SU-DHL-6 (cell line): ENCODE results near the gene WFIKKN1.

Experiments
- H2AFZ ChIP-seq: fragments of 200-600 bp; sonication (generic); 2 replicates; pipeline ENCODE4 v1.6.1; 2014; ENCODE audit warnings: low read depth, mild to moderate bottlenecking, moderate library complexity, mixed read lengths, antibody characterized with exemption, low read length; ENCODE audit not compliant: severe bottlenecking
- H3F3A ChIP-seq: fragments of 200-600 bp; shearing (Covaris generic); 2 replicates; pipeline ENCODE4 v1.6.0; 2016; ENCODE audit warnings: antibody characterized with exemption, mild to moderate bottlenecking; ENCODE audit not compliant: insufficient read depth
- H3K27ac ChIP-seq: fragments of 200-600 bp; sonication (generic); 2 replicates; pipeline ENCODE4 v1.5.1; 2016; ENCODE audit warnings: low read depth, mild to moderate bottlenecking, low read length, moderate library complexity, mixed read lengths
- H3K27me3 ChIP-seq: fragments of 200-600 bp; sonication (generic), shearing (Covaris generic); 2 replicates; pipeline ENCODE4 v1.6.0; 2014; ENCODE audit warnings: mild to moderate bottlenecking, low read length
- H3K36me3 ChIP-seq: fragments of 200-600 bp; sonication (generic); 2 replicates; pipeline ENCODE4 v1.6.1; 2014; ENCODE audit warnings: mild to moderate bottlenecking, low read length, mixed read lengths
- H3K4me2 ChIP-seq: fragments of 300-600, 200-600 bp; shearing (Covaris generic), sonication (generic); 2 replicates; pipeline ENCODE4 v1.6.0; 2014; ENCODE audit warnings: low read length, low read depth, mild to moderate bottlenecking; ENCODE audit not compliant: poor library complexity, severe bottlenecking
- H3K4me3 ChIP-seq: fragments of 200-600 bp; sonication (generic); 2 replicates; pipeline ENCODE4 v1.5.1; 2014; ENCODE audit warnings: antibody characterized with exemption, low read length, mild to moderate bottlenecking, mixed read lengths; ENCODE audit not compliant: insufficient read depth, poor library complexity, severe bottlenecking
- H3K79me2 ChIP-seq: fragments of 200-600 bp; sonication (generic); 2 replicates; pipeline ENCODE4 v1.6.1; 2014; ENCODE audit warnings: mild to moderate bottlenecking, low read length, moderate library complexity; ENCODE audit not compliant: insufficient read depth
- H3K9ac ChIP-seq: fragments of 200-600 bp; sonication (generic); 2 replicates; pipeline ENCODE4 v1.7.0; 2014; ENCODE audit warnings: mild to moderate bottlenecking, low read length
- H3K9me2 ChIP-seq: fragments of 200-600 bp; sonication (generic); replicated peaks from 2 replicates; pipeline ENCODE4 v1.6.1; 2014; ENCODE audit warnings: low read length; ENCODE audit not compliant: insufficient read depth
- H3K9me3 ChIP-seq: fragments of 200-600 bp; sonication (generic); 2 replicates; pipeline ENCODE4 v1.6.1; 2014; ENCODE audit warnings: low read length, mixed read lengths; ENCODE audit not compliant: insufficient read depth
- H4K20me1 ChIP-seq: fragments of 200-600 bp; sonication (generic); 2 replicates; pipeline ENCODE4 v1.6.1; 2014; ENCODE audit warnings: low read depth, mild to moderate bottlenecking, antibody characterized with exemption, low read length, moderate library complexity, mixed read lengths
- EZH2phosphoT487 ChIP-seq: fragments of 200-600 bp; sonication (generic), shearing (Covaris generic); conservative IDR thresholded peaks from 2 replicates; pipeline ENCODE4 v1.6.1; 2018; ENCODE audit warnings: mild to moderate bottlenecking, antibody characterized with exemption, low read length, moderate library complexity, mixed read lengths
- TF ChIP-seq, protein P1 (sequence below): fragments of 200-600 bp; sonication (generic); IDR thresholded peaks from one replicate; pipeline ENCODE4 v1.5.1; 2017; ENCODE audit warnings: antibody characterized with exemption, mild to moderate bottlenecking, low read length, moderate library complexity; ENCODE audit not compliant: insufficient read depth, poor library complexity, severe bottlenecking

WFIKKN1 gene

DNA sequence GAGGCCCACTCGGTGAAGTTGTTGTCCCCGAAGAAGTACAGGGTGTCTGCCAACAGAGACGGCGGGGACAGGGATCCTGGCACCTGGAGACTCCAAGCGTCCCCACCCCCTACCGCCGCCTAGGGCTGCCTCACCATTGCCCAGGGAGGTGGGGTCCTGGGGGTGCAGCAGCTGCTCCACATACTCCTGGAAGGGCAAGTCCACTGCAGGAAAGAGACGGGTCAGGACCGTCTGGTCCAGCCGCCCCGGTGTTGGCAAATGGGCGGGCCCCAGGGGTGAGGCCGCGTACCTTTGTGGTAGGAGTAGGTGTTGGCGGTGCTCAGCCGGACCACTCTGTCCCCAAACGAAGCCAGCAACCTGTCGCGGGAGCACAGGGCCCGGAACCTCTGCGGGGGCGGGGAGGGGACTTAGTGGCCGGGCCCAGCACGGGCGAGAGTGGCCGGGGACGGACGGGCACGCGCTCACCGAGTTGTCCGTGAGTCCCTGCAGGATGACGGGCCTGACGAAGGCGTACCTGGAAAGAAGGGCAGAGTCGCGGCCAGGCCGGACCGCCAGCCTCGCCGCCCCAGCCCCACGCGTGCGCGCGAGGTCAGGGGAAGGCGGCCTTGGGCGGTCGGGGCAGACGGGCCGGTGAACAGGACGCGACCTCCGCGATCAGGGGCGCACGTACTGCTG lies 52.7 kb downstream of the WFIKKN1 start:
- no peaks in the 10 kb centered on the region for H3K27me3 ChIP-seq
- H3K27ac ChIP-seq, result peak overlapping the region; percentile 38; the same call in 1 of the 2 replicates
- peak overlapping the region; percentile 55 for H3K4me3 ChIP-seq
- H3K79me2 ChIP-seq, result peaks cover 23% of the 10 kb centered on the region; the same call in 1 of the 2 replicates
- H3F3A ChIP-seq, result peaks cover 9% of the 10 kb centered on the region; the same call in 1 of the 2 replicates
- H3K9me2 ChIP-seq, result no peaks in the 10 kb centered on the region
- H3K9ac ChIP-seq, result peak overlapping the region; percentile 58
- no peak overlapping the region for H2AFZ ChIP-seq
- H3K9me3 ChIP-seq, result no peaks in the 10 kb centered on the region
- no peaks in the 10 kb centered on the region for H4K20me1 ChIP-seq
- H3K36me3 ChIP-seq, result no peaks in the 10 kb centered on the region
- TF ChIP-seq EZH2phosphoT487, result no peak
- TF ChIP-seq, protein P1, sequence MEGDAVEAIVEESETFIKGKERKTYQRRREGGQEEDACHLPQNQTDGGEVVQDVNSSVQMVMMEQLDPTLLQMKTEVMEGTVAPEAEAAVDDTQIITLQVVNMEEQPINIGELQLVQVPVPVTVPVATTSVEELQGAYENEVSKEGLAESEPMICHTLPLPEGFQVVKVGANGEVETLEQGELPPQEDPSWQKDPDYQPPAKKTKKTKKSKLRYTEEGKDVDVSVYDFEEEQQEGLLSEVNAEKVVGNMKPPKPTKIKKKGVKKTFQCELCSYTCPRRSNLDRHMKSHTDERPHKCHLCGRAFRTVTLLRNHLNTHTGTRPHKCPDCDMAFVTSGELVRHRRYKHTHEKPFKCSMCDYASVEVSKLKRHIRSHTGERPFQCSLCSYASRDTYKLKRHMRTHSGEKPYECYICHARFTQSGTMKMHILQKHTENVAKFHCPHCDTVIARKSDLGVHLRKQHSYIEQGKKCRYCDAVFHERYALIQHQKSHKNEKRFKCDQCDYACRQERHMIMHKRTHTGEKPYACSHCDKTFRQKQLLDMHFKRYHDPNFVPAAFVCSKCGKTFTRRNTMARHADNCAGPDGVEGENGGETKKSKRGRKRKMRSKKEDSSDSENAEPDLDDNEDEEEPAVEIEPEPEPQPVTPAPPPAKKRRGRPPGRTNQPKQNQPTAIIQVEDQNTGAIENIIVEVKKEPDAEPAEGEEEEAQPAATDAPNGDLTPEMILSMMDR, result no peak
- peak overlapping the region; percentile 64 for H3K4me2 ChIP-seq
